ENCODE results near the gene ZNF536.
"Not testable (repeated sequence)": the region's sequence is repeated elsewhere in the genome, so short reads cannot be mapped to it uniquely, and the experiment has no call there.

The ZNF536 gene

DNA sequence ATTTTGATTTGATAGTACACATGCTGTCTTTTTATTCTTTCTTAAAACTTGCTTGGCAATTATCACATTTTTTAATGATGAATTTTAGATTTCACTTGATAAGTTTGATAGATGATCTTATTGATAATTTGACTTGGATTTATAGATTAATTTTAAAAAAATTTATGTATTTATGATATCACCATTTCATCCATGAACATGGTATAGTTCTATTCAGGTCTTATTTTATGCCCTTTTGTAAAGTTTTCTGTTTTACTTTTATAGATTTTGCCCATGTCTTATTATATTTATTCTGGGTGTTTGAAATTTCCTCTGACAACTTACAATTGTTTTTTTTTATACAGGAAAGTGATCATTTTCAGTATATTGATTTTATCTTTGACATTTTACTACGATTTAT lies 39.5 kb downstream of the ZNF536 start:
- H3K4me3 ChIP-seq (ENCODE audit: low read depth, low read length), result no peak overlapping the region
- TF ChIP-seq CTCF (IDR thresholded peaks at IDR 0.05; ENCODE audit: low read depth, low read length, missing control alignments), result no peak

GRCh38 chr19:30416375-30416774 lies 44.2 kb downstream of the ZNF536 start:
- no peak for TF ChIP-seq CTCF (IDR thresholded peaks at IDR 0.05; ENCODE audit: low read depth, low read length, missing control alignments)
- no peak overlapping the region for H3K4me3 ChIP-seq (ENCODE audit: low read depth, low read length)
- no peak for DNase-seq (ENCODE audit: low read depth)

More for the DNA sequence above, 39.5 kb downstream of the ZNF536 start:
- DNase-seq (ENCODE audit: low read depth), result no peak

GRCh38 chr19:30417166-30417565 lies 45.0 kb downstream of the ZNF536 start:
- H3K4me3 ChIP-seq (ENCODE audit: low read depth, low read length); DNase-seq (ENCODE audit: low read depth): not testable (repeated sequence)

DNA sequence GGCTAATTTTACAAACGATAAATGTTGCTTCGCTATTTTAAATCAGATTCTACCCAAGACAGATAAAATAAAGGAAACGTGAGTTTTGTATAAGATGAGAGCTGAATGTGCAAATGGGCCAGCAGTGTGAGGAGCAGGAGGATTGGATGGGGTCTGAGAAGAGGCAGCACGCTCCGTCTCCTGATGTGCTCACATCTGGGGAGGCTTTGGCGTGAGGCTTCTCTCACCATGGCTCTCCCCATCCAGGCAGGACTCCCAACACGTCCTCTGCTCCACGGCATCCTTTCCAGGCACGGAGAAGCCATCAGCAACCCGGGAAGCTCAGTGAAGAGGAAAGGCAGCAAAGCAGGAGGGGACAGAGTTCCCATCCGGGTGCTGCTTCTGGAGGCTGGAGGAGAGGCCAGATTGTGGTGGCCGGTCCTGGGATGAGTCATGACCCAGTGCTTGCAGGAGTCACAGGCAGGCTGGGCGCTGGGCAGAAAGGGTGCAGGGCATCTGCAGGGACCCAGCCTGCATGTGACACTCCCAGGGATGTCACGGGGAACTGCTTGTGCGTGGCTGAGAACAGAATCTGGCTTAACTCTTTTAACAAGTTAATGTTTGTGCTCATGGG lies 47.5 kb downstream of the ZNF536 start:
- no peak for DNase-seq (ENCODE audit: low read depth)
- no peak for TF ChIP-seq CTCF (IDR thresholded peaks at IDR 0.05; ENCODE audit: low read depth, low read length, missing control alignments)
- H3K4me3 ChIP-seq (ENCODE audit: low read depth, low read length), result no peak overlapping the region

- H3K4me3 ChIP-seq (ENCODE audit: low read depth, low read length), result no peak overlapping the region
- no peak for DNase-seq (ENCODE audit: low read depth)
- no peak for TF ChIP-seq CTCF (IDR thresholded peaks at IDR 0.05; ENCODE audit: low read depth, low read length, missing control alignments)
Observed at GRCh38 chr19:30420316-30420715, 48.1 kb downstream of the ZNF536 start.

- DNase-seq (ENCODE audit: low read depth), result no peak
- no peak for TF ChIP-seq CTCF (IDR thresholded peaks at IDR 0.05; ENCODE audit: low read depth, low read length, missing control alignments)
- H3K4me3 ChIP-seq (ENCODE audit: low read depth, low read length), result no peak overlapping the region
Observed at GRCh38 chr19:30420881-30421280, 48.7 kb downstream of the ZNF536 start.

DNA sequence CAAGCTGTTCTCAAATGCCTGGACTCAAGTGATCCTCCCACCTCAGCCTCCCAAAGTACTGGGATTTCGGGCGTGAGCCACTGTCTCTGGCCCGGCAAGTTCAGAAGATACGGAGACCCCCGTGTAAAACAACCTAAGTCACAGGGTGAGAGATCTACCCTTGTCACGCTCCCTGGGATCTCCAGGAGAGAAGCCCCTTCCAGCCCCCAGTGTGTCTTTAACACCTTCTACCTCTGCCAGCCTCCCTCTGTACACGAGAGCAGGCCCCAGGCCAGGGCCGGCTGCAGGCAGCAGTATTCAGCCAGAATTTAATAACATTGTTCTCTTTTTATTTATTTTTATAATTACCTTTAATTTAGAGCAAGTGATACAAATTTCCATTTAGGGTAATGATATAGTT lies 49.4 kb downstream of the ZNF536 start:
- no peak for TF ChIP-seq CTCF (IDR thresholded peaks at IDR 0.05; ENCODE audit: low read depth, low read length, missing control alignments)
- H3K4me3 ChIP-seq (ENCODE audit: low read depth, low read length), result no peak overlapping the region
- DNase-seq (ENCODE audit: low read depth), result no peak

Data from GM12864 (cell line).